Measurements from ENCODE around the gene PPP1R9B.

GRCh38 chr17:50108556-50108955 is 41.9 kb downstream of the PPP1R9B start:
- TF ChIP-seq CTCF (IDR thresholded peaks at IDR 0.05) = no peak
- TF ChIP-seq EP300 (IDR thresholded peaks at IDR 0.05) = no peak
- no peak for TF ChIP-seq POLR2A (IDR thresholded peaks at IDR 0.05; ENCODE audit: low read depth)

Data from esophagus muscularis mucosa (tissue), 4 donors.